DND-41 (cell line): Measurements from ENCODE around the gene SEC24A.
"Not testable (repeated sequence)": the region's sequence is repeated elsewhere in the genome, so short reads cannot be mapped to it uniquely, and the experiment has no call there.

Source experiments
- ATAC-seq: fragments of 200-7000 bp; cut with Tn5 transposase; 3 replicates; pipeline ENCODE4 v1.9.1; 2021; ENCODE audit warnings: low read depth; ENCODE audit not compliant: insufficient read depth
- DNase-seq: peaks from one replicate; pipeline ENCODE4 v3.0.0-alpha.2; 2020
- H2AFZ ChIP-seq: 2 replicates; pipeline ENCODE4 v1.6.0; 2012; ENCODE audit warnings: low read depth, low read length
- H3K27ac ChIP-seq: 2 replicates; pipeline ENCODE4 v1.5.1; 2012; ENCODE audit warnings: low read length, inconsistent platforms
- H3K27me3 ChIP-seq: fragments of 200-600 bp; sonication (generic); 2 replicates; pipeline ENCODE4 v1.6.0; 2012; ENCODE audit warnings: low read length, mild to moderate bottlenecking, inconsistent platforms; ENCODE audit not compliant: insufficient read depth, poor library complexity
- H3K36me3 ChIP-seq: 2 replicates; pipeline ENCODE4 v1.5.1; 2012; ENCODE audit warnings: low read length, inconsistent platforms; ENCODE audit not compliant: insufficient read depth
- H3K4me1 ChIP-seq: 2 replicates; pipeline ENCODE4 v1.5.1; 2012; ENCODE audit warnings: mild to moderate bottlenecking, low read length; ENCODE audit not compliant: insufficient read depth
- H3K4me2 ChIP-seq: 2 replicates; pipeline ENCODE4 v1.6.0; 2012; ENCODE audit warnings: mild to moderate bottlenecking, moderate library complexity, low read length, inconsistent platforms; ENCODE audit not compliant: insufficient read depth
- H3K4me3 ChIP-seq, 2 experiments: fragments of 200-600 bp in 1 of 2; shearing (Covaris generic) in 1 of 2; 2 replicates each; pipeline ENCODE4 v1.5.1; 2012 to 2016; ENCODE audit warnings: inconsistent platforms in 2 of 2, low read length in 2 of 2, mild to moderate bottlenecking in 2 of 2, low read depth in 1 of 2, moderate library complexity in 1 of 2
- H3K79me2 ChIP-seq: 2 replicates; pipeline ENCODE4 v1.6.0; 2012; ENCODE audit warnings: low read length, inconsistent platforms; ENCODE audit not compliant: insufficient read depth
- H3K9ac ChIP-seq: 2 replicates; pipeline ENCODE4 v1.6.0; 2012; ENCODE audit warnings: low read depth, mild to moderate bottlenecking, inconsistent platforms, low read length, moderate library complexity
- H3K9me3 ChIP-seq: 2 replicates; pipeline ENCODE4 v1.5.1; 2012; ENCODE audit warnings: low read length, moderate library complexity, mild to moderate bottlenecking, inconsistent platforms; ENCODE audit not compliant: insufficient read depth, severe bottlenecking
- H4K20me1 ChIP-seq: 2 replicates; pipeline ENCODE4 v1.6.0; 2012; ENCODE audit warnings: low read length; ENCODE audit not compliant: insufficient read depth
- CTCF ChIP-seq: IDR thresholded peaks from 2 replicates; pipeline ENCODE4 v1.5.1; 2012; ENCODE audit warnings: borderline replicate concordance, low read length, moderate library complexity, mild to moderate bottlenecking; ENCODE audit not compliant: poor library complexity, severe bottlenecking; ENCODE audit errors: extremely low read depth
- EZH2 ChIP-seq: IDR thresholded peaks from 3 replicates; pipeline ENCODE4 v1.6.1; 2012; ENCODE audit warnings: borderline replicate concordance, low read depth, mild to moderate bottlenecking, moderate library complexity, low read length, inconsistent platforms; ENCODE audit not compliant: severe bottlenecking

Gene SEC24A

DNA sequence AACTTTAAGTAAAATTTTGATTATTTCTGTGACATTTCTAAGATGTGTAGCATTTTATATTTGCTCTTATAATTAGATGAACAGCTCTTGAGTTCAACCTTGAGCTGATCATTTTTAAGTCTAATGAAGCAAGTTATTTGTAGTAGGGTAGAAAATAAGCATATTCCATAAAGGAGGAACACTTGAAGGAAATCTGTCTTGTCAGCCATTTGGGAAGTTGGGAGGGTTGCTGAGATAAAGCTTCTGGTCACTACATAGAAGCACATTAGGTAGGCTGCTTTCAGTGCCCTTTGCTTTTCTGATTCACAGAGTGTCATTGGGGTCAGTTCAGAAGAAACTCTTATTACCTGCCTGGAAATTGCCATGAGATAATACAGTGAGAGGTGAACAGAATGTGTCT, 44.1 kb downstream of the SEC24A start:
- ATAC-seq (no peak), DNase-seq (no peak)
- no peak overlapping the region for H3K9ac ChIP-seq
- TF ChIP-seq EZH2 (no peak), CTCF (no peak)
- no peaks in the 10 kb centered on the region for H4K20me1 ChIP-seq
- H3K9me3 ChIP-seq, result no peaks in the 10 kb centered on the region
- H3K4me2 ChIP-seq, result no peak overlapping the region
- no peak overlapping the region for H2AFZ ChIP-seq
- H3K79me2 ChIP-seq, result no peaks in the 10 kb centered on the region
- no peak overlapping the region for H3K27ac ChIP-seq
- H3K4me1 ChIP-seq, result no peaks in the 10 kb centered on the region
- no peak overlapping the region for H3K4me3 ChIP-seq
- H3K36me3 ChIP-seq, result peaks cover 62% of the 10 kb centered on the region
- no peaks in the 10 kb centered on the region for H3K27me3 ChIP-seq

DNA sequence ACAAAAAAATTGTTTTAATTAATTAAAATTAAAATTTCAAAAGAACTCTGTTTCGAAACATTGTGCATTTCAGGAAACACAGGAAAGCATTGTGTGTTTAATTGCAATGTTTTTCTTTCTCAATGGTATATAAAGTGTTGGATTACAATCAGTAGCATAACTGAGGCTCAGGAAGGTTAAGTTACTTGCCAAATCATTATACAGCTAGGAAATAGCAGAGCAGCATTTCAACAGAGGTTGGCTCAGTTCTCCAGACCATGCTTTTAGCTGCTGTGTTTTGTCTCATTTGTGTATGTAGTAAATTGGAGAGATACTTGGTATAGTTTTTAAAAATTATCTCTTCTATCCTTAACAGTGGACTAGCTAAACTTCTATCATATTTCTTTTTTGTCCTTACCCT, 59.7 kb downstream of the SEC24A start:
- TF ChIP-seq CTCF (no peak), EZH2 (no peak)
- Histone ChIP-seq H3K9me3 (no peaks in the 10 kb centered on the region), H2AFZ (no peak overlapping the region), H3K27ac (no peak overlapping the region), H3K4me2 (no peak overlapping the region), H3K36me3 (peaks cover 70% of the 10 kb centered on the region), H3K4me1 (no peaks in the 10 kb centered on the region), H3K27me3 (no peaks in the 10 kb centered on the region), H4K20me1 (no peaks in the 10 kb centered on the region), H3K4me3 (no peak overlapping the region), H3K9ac (no peak overlapping the region), H3K79me2 (no peaks in the 10 kb centered on the region)
- DNase-seq, result no peak
- ATAC-seq, result no peak

DNA sequence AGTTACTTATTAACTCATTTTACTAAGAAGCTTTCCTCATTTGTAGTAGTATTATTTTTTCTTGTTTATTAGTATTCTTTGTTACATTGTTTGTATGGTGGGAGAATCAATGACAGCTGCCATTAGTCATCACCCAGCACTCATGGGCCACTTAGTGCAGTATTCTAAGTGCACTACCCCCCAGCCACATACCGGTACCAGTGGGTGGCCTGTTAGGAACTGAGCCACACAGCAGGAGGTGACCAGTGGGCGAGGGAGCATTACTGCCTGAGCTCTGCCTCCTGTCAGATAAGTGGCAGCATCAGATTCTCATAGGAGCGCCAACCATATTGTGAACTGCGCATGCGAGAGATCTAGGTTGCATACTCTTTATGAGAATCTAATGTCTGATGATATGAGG, 65.5 kb downstream of the SEC24A start:
- Histone ChIP-seq H3K9me3 (no peaks in the 10 kb centered on the region), H4K20me1 (no peaks in the 10 kb centered on the region), H3K9ac (no peak overlapping the region), H3K4me3 (no peak overlapping the region), H2AFZ (no peak overlapping the region), H3K27ac (no peak overlapping the region), H3K4me2 (no peak overlapping the region), H3K36me3 (peaks cover 59% of the 10 kb centered on the region), H3K4me1 (no peaks in the 10 kb centered on the region), H3K27me3 (no peaks in the 10 kb centered on the region), H3K79me2 (no peaks in the 10 kb centered on the region)
- ATAC-seq (no peak), DNase-seq (no peak)
- TF ChIP-seq EZH2, result no peak
- TF ChIP-seq CTCF, result no peak

DNA sequence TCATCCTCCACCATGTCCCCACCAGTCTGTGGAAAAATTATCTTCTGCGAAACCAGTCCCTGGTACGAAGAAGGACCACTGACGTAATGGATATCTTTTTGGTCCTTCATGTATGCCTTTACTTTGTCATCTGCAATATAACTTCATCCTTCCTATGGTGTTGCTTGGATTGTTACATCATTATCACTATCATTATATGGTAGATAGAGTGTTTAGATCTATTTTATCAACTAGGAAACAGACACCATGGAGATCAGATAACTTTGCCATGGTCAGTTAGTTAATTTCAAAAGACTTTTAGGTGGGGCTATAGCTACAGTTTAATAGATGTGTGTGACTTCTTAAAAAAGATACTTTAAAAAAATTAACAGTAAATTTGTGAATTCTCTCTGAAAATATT, 66.0 kb downstream of the SEC24A start:
- Histone ChIP-seq H4K20me1 (no peaks in the 10 kb centered on the region), H3K36me3 (peaks cover 59% of the 10 kb centered on the region), H3K27me3 (no peaks in the 10 kb centered on the region), H3K4me1 (no peaks in the 10 kb centered on the region), H3K4me3 (no peak overlapping the region), H3K9me3 (no peaks in the 10 kb centered on the region), H3K79me2 (no peaks in the 10 kb centered on the region), H3K9ac (no peak overlapping the region), H3K27ac (no peak overlapping the region), H3K4me2 (no peak overlapping the region), H2AFZ (no peak overlapping the region)
- no peak for DNase-seq
- no peak for ATAC-seq
- no peak for TF ChIP-seq CTCF
- TF ChIP-seq EZH2, result no peak

- H3K27me3 ChIP-seq, H3K4me1 ChIP-seq, H3K9me3 ChIP-seq, H3K27ac ChIP-seq, H3K4me3 ChIP-seq, H3K79me2 ChIP-seq, ATAC-seq, H3K9ac ChIP-seq, H3K4me2 ChIP-seq, H2AFZ ChIP-seq, DNase-seq, H4K20me1 ChIP-seq: not testable (repeated sequence)
- H3K36me3 ChIP-seq, result peaks cover 60% of the 10 kb centered on the region
Observed at GRCh38 chr5:134715466-134715865, 66.9 kb downstream of the SEC24A start.
